D721Med (cell line): ENCODE measurements around the gene MSL2.
"Not testable (repeated sequence)": the region's sequence is repeated elsewhere in the genome, so short reads cannot be mapped to it uniquely, and the experiment has no call there.

Experiments used
- DNase-seq: peaks from one replicate; pipeline ENCODE4 v3.0.0; 2011; ENCODE audit warnings: low spot score; ENCODE audit not compliant: insufficient read length
- FAIRE-seq: peaks from 2 replicates; lab custom pipeline; 2011; peaks lifted over from hg19 to GRCh38; lab: Jason Lieb, UNC
- CTCF ChIP-seq: IDR thresholded peaks from 2 replicates; pipeline ENCODE4 v1.5.1; 2012; ENCODE audit warnings: mild to moderate bottlenecking, control low read depth; ENCODE audit not compliant: insufficient read depth; ENCODE audit errors: missing control alignments

MSL2 gene

DNA sequence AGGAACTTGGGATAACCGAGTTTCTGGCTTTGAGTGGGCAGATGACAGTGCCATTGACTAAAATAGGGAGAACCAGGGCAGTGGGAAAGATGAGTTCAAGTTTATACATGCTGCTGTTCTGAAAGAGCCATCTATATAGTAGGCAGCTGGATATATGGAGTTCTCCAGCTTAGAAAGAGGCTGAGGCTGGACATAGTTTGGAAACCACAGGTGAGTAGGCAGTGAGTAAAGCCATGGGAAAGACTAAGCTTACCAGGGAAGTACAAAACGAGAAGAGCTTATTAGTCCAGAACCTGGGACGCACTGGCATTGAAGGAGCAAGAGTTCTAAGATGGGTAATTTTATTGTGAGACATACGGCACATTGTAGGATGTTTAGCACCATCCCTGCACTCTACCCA, 54.2 kb downstream of the MSL2 start:
- DNase-seq (no peak), FAIRE-seq (no peak)
- no peak for TF ChIP-seq CTCF

- no peak for TF ChIP-seq CTCF
- no peak for DNase-seq
- FAIRE-seq: no peak
Observed at GRCh38 chr3:136141291-136141785, 54.8 kb downstream of the MSL2 start.

DNA sequence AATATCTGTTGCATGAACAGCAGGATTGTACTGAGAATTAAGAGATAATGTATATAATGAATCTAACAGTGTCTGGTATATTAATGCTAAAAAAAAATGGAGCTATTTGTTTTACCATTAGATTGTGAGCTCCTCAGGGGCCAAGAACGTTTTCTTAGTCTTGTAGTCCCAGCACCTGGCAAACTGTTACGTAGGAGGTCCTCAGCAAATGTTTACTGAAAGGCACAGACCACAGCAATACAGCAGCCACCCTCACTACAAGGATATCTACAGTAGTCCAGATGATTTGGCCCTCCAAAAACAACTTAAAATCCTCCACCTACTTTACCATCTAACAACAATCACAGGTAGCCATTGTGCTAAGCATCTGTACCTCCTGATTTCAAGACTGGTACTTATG, 59.7 kb downstream of the MSL2 start:
- no peak for TF ChIP-seq CTCF
- no peak for FAIRE-seq

GRCh38 chr3:136135039-136135802, 60.9 kb downstream of the MSL2 start:
- DNase-seq (no peak), FAIRE-seq (no peak)
- no peak for TF ChIP-seq CTCF

More for the DNA sequence above, 59.7 kb downstream of the MSL2 start:
- no peak for DNase-seq

DNA sequence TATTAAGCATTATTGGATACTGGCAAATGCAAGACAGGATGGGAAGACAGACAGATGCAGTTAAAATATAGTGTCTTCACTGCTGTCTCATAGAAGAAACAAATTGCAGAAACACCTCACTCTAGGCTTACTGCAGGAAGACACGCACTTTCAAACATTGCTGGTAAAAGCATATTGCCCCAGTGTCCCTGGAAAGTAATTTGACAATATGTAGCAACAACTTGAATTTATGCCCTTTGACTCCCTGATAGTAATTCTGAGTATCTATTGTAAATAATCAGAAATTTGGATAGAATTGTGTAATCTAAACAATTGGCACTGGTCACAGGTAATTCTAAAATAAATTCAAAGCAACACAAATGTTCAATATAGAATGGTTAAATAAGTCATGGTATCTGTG, 62.0 kb downstream of the MSL2 start:
- no peak for FAIRE-seq
- DNase-seq: no peak
- no peak for TF ChIP-seq CTCF

DNA sequence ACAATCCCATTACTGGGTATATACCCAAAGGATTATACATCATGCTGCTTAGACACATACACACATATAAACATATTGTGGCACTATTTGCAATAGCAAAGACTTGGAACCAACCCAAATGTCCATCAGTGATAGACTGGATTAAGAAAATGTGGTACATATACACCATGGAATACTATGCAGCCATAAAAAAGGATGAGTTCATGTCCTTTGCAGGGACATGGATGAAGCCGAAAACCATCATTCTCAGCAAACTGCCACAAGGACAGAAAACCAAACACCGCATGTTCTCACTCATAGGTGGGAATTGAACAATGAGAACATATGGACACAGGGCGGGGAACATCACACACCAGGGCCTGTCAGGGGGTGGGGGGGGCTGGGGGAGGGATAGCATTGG, 64.5 kb downstream of the MSL2 start:
- FAIRE-seq, DNase-seq: not testable (repeated sequence)

DNA sequence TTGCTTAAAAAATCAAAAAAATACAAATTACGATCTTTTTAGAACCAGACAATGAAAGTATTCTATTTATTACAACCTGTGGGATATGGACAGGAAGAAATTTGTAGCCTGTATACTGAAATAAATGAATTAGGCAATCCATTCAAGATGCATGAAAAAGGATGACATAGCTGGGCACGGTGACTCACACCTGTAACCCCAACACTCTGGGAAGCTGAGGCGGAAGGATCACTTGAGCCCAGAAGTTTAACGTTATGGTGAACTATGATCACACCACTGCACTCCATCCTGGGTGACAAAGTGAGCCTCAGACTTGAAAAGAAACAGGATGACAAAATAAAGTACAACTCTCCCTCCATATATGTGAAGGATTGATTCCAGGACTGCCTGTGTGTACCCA, 74.1 kb downstream of the MSL2 start:
- TF ChIP-seq CTCF: no peak
- FAIRE-seq (no peak), DNase-seq (no peak)
